ENCODE measurements around the gene ADAM12.

DNA sequence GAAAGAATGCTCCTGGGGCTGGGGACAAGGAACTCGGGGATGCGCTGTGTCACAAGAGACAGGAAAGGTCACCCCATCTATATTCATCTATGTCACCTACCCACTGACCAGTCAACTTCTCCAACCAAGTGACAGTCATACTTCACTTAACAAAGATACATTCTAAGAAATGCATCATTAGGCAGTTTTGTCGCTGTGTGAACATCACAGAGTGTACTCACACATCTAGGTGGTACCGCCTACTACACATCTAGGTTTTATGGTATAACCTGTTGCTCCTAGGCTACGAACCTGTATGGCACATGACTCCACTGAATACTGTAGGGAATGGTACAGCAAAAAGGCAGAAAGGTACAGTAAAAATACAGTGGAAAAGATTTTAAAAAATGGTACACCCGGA lies 3.8 kb upstream of the ADAM12 start:
- TF ChIP-seq SUZ12 (IDR thresholded peaks at IDR 0.05; ENCODE audit: extremely low read depth, insufficient read depth, insufficient read length) (no peak), YY1 (IDR thresholded peaks at IDR 0.05; ENCODE audit: insufficient read depth, insufficient read length) (no peak)

Measured in NT2/D1 (cell line).